GM12864 (cell line): Measurements from ENCODE around the gene CDH4.
A peak's percentile ranks its signal among the peaks of the same experiment; 100 is the strongest.

Experiments used
- DNase-seq: peaks from one replicate; pipeline ENCODE4 v3.0.0-alpha.2; 2011; ENCODE audit warnings: low read depth
- H3K4me3 ChIP-seq: 2 replicates; pipeline ENCODE4 v1.5.1; 2011; ENCODE audit warnings: mild to moderate bottlenecking, low read depth, low read length, control low read depth
- CTCF ChIP-seq: IDR thresholded peaks from 2 replicates; pipeline ENCODE4 v1.5.1; 2011; ENCODE audit warnings: low read depth, mild to moderate bottlenecking, moderate library complexity, low read length, control low read depth, inconsistent platforms; ENCODE audit errors: missing control alignments

The CDH4 gene

GRCh38 chr20:61907081-61907891 is 655.2 kb downstream of the CDH4 start:
- DNase-seq: no peak
- no peak overlapping the region for H3K4me3 ChIP-seq
- TF ChIP-seq CTCF: no peak

GRCh38 chr20:61908057-61909026 is 656.3 kb downstream of the CDH4 start:
- DNase-seq: no peak
- H3K4me3 ChIP-seq: no peak overlapping the region
- no peak for TF ChIP-seq CTCF

- no peak for TF ChIP-seq CTCF
- no peak overlapping the region for H3K4me3 ChIP-seq
- no peak for DNase-seq
Measured at GRCh38 chr20:61909028-61909427, 657.0 kb downstream of the CDH4 start.

- H3K4me3 ChIP-seq: no peak overlapping the region
- no peak for TF ChIP-seq CTCF
- DNase-seq: no peak
Measured at GRCh38 chr20:61909821-61910220, 657.8 kb downstream of the CDH4 start.

DNA sequence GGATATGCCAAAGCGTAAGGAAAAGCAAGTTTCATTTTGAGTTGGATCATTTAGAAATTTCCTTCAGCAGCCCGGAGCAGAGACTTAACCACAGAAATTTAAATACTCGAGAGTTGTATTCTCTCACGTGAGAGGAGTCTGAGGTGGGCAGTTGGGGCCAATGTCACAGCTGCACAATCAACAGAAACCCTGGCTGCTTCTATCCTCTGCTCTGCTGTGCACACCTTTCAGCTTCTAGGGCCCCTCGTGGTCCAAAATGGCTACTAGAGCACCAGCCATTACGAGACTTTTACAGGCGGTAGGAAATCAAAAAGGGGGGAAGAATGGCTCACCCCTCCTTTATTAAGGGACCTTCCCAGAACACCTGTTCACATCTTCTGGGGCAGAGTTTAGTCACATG is 659.8 kb downstream of the CDH4 start:
- no peak overlapping the region for H3K4me3 ChIP-seq
- DNase-seq: no peak
- no peak for TF ChIP-seq CTCF

DNA sequence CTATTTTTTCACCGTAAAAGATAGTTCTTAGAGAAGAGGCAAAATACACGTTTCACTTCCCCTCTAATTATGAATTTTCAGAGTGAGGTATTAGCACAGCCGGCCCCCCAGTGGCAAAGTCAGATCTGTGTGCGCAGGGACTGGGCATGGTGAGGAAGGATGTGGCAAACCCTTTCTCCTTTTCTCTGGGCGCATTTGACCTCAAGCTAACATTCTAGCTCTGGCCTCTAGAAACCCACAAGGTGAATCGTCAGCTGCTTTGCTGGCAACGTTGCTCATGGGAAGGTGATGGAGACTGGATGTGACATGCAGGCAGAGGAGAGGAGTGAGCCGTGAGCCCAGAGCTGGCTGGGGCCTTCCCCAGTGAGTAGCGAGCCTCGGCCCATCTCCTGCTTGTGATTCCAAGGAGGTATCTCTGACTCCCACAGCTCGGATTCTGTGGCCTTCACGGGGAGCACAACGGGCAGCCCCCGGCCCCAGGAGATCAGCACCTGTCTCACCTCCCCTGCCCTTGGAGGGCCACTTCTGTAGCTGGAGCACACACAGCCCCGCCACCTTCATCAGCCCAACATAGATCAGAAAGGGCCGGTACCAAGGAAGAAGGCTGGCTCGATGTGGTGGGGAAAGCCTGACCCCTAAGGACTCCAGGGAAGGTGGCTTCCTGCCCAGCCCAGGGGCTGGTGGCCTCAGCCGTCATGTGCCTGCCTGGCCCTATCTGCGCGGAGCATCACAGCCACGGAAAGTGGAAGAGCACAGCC is 660.8 kb downstream of the CDH4 start:
- TF ChIP-seq CTCF: peak; percentile 2
- H3K4me3 ChIP-seq: no peak overlapping the region
- peak; percentile 71 for DNase-seq
